Vagina (tissue), 2 donors: ENCODE data around the gene RBM41.

Experiments used
- CTCF ChIP-seq, 3 experiments: fragments of 450-650 bp in 2 of 3; fragments of 200-600 bp in 1 of 3; sonication (generic) in 1 of 3; IDR thresholded peaks; one replicate each; pipeline ENCODE4 v1.5.1; 2017 to 2019; ENCODE audit warnings: antibody characterized with exemption in 3 of 3, mild to moderate bottlenecking in 2 of 3, moderate library complexity in 2 of 3
- POLR2A ChIP-seq, 2 donors: fragments of 450-650 bp; IDR thresholded peaks; one replicate each; pipeline ENCODE4 v1.6.1; 2017; ENCODE audit warnings: antibody characterized with exemption in 2 of 2, mild to moderate bottlenecking in 2 of 2, moderate library complexity in 2 of 2
- POLR2AphosphoS5 ChIP-seq, 2 donors: sonication (generic); formaldehyde crosslinking; IDR thresholded peaks; one replicate each; pipeline ENCODE4 v1.9.0; 2017; ENCODE audit warnings: antibody characterized with exemption in 2 of 2, mild to moderate bottlenecking in 2 of 2, low read depth in 1 of 2; ENCODE audit not compliant: insufficient read depth in 1 of 2

GRCh38 chrX:107107459-107107858 lies 11.2 kb downstream of the RBM41 start:
- TF ChIP-seq POLR2A (IDR thresholded peaks at IDR 0.05), result no peak
- no peak for TF ChIP-seq CTCF (IDR thresholded peaks at IDR 0.05)
- no peak for TF ChIP-seq POLR2AphosphoS5 (IDR thresholded peaks at IDR 0.05; ENCODE audit: insufficient read depth in 1 of 2, low read depth in 1 of 2)
